ENCODE results near the gene ALOXE3. TPM values are rescaled to one million over a fixed set of nuclear protein-coding genes. Genes with fewer than 3 reads are reported as not detected.

The ALOXE3 gene
- total and polyA plus RNA-seq, 4 donors: 0.17 to 1.8 (median 0.85) TPM

DNA sequence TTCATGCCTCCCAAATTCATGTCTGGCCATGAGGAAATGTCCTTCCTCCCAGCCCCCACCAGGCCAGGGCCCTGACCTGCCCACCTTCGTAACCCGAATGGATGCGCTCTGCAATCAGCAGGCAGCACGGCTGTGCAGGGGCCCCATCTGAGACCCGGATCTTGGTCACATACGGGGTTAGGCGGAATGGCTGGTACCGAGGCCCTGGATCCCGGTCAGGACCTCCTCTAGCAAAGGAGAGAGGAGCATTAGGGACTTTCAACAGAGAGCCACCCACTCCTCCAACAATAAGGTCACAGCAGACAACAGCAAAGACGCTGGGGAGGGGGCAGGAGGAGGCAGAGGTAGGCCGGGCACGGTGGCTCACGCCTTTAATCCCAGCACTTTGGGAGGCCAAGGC, 30.2 kb upstream of the ALOXE3 start:
- Histone ChIP-seq H3K27ac (ENCODE audit: low read depth, low read length) (no peak overlapping the region), H3K4me1 (ENCODE audit: control insufficient read depth, insufficient read depth, low read length) (peaks cover 36% of the 10 kb centered on the region)

DNA sequence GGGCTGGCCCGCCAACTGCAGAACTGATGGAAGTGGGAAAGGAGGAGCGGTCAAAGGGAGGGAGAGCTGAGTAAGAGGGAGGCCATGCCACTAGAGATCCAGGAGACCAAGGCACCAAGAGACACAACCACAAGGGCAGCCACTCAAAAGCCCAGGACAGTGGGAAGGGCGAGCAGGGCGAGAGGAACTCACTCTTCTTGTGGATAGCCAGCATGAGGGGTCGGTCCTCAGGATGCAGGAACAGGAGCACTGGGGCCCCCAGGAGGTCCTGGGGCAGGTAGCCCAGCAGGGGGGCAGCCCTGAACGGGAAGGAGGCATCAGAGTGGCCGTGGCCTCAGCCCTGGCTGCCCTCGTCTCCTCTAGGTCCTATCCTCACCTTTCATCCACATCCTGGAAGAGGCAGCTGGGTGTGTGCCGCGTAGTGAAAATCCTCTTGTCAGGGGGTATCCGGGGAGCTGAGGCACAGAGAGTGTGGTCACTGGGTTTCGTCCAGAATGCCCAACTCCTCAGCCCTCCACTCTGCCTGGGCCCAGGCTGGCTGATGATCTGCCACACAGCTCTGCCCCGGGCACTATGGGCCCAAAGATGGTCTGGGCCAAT, 29.6 kb upstream of the ALOXE3 start:
- Histone ChIP-seq H3K27ac (ENCODE audit: low read depth, low read length) (no peak overlapping the region), H3K4me1 (ENCODE audit: control insufficient read depth, insufficient read depth, low read length) (peaks cover 29% of the 10 kb centered on the region), H3K9me3 (ENCODE audit: control insufficient read depth, insufficient read depth, low read length) (no peaks in the 10 kb centered on the region), H3K27me3 (ENCODE audit: control insufficient read depth, insufficient read depth, low read length) (no peaks in the 10 kb centered on the region), H3K4me3 (ENCODE audit: low read depth, low read length) (no peak overlapping the region), H3K36me3 (ENCODE audit: control insufficient read depth, insufficient read depth, low read length) (peaks cover 79% of the 10 kb centered on the region)
- 95% methylated on average over 10 of the region's 13 CpGs for WGBS (ENCODE audit: insufficient coverage)
- DNase-seq (ENCODE audit: low read depth in 4 of 6, low spot score in 6 of 6): no peak

More for the DNA sequence above, 30.2 kb upstream of the ALOXE3 start:
- no peaks in the 10 kb centered on the region for H3K9me3 ChIP-seq (ENCODE audit: control insufficient read depth, insufficient read depth, low read length)
- DNase-seq (ENCODE audit: low read depth in 4 of 6, low spot score in 6 of 6): no peak
- H3K4me3 ChIP-seq (ENCODE audit: low read depth, low read length): no peak overlapping the region
- no peaks in the 10 kb centered on the region for H3K27me3 ChIP-seq (ENCODE audit: control insufficient read depth, insufficient read depth, low read length)
- peaks cover 73% of the 10 kb centered on the region for H3K36me3 ChIP-seq (ENCODE audit: control insufficient read depth, insufficient read depth, low read length)
- 96% methylated on average over 7 of the region's 13 CpGs for WGBS (ENCODE audit: insufficient coverage)

DNA sequence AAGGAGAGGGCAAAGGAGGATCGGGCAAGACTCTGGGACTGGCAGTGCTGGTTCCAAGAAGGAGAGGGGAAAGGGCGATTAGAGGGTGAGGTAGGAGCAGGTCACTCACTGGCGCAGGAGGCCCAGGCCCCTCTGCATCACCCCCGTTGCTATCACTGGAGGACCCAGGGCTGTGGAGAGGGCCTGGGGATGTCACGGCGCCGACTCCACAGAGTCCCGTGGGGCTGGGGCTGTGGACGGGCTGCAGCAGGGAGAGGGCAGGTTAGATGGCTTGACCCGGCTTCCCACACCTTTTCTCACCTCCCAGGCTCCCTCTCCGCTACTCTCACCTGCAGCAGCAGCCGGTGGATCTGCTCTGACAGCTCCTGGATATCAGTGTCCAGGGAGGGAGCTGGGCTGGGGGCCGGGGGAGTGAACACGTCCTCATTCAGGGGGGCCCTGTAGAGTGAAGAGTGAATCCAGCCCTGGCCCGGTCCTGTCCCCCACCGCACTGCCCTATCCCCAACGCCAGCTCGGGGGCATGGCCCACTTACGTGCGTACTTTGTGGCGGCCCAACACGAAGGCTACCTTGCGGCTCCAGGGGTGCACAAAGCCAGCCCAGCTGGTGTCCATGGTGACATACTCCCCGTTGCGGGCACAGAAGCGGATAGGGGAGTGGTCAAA, 29.0 kb upstream of the ALOXE3 start:
- Histone ChIP-seq H3K9me3 (ENCODE audit: control insufficient read depth, insufficient read depth, low read length) (no peaks in the 10 kb centered on the region), H3K36me3 (ENCODE audit: control insufficient read depth, insufficient read depth, low read length) (peaks cover 86% of the 10 kb centered on the region), H3K4me1 (ENCODE audit: control insufficient read depth, insufficient read depth, low read length) (peaks cover 23% of the 10 kb centered on the region), H3K4me3 (ENCODE audit: low read depth, low read length) (no peak overlapping the region), H3K27ac (ENCODE audit: low read depth, low read length) (no peak overlapping the region), H3K27me3 (ENCODE audit: control insufficient read depth, insufficient read depth, low read length) (no peaks in the 10 kb centered on the region)
- 91% methylated on average over 23 of the region's 26 CpGs for WGBS (ENCODE audit: insufficient coverage)
- no peak for DNase-seq (ENCODE audit: low read depth in 4 of 6, low spot score in 6 of 6)

DNA sequence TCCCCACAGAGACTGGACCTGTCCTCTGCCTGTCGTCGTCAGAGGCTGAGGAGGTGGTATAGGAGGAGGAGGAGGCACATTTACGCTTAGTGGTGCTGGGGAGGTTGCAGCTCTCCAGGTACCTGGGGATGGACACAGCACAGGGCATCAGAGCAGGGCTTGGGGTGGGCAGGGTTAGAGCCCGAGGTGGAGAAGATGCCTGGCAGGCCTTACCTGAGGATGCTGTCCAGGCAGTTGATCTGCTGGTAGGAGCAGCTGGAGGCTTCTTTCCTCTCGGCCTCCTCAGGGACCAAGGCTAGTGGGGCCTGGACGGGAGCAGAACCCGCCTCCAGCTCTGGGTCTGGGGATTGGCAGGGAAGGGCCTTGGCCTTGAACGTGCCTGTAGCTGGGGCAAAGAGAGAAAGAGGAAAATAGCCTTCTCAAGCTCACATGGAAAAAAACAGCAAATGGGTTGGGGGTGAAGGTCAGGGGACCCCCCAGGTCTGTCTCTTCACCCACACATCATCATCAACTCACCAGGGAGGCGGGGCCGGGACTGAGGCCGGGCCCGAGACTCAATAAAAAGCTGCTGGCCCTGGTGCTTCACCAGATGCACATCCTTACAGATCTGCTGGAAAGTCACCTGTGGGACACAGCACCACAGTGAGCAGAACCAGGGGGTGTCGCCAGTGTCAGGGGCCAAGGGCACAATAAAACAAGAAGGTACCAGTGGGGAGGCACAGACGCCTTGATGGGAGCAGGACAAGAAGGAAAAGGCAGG, 28.2 kb upstream of the ALOXE3 start:
- peaks cover 16% of the 10 kb centered on the region for H3K4me1 ChIP-seq (ENCODE audit: control insufficient read depth, insufficient read depth, low read length)
- peaks cover 93% of the 10 kb centered on the region for H3K36me3 ChIP-seq (ENCODE audit: control insufficient read depth, insufficient read depth, low read length)
- no peak overlapping the region for H3K27ac ChIP-seq (ENCODE audit: low read depth, low read length)
- H3K9me3 ChIP-seq (ENCODE audit: control insufficient read depth, insufficient read depth, low read length): no peaks in the 10 kb centered on the region
- WGBS (ENCODE audit: insufficient coverage): 96% methylated on average over 11 of the region's 14 CpGs
- no peak overlapping the region for H3K4me3 ChIP-seq (ENCODE audit: low read depth, low read length)
- H3K27me3 ChIP-seq (ENCODE audit: control insufficient read depth, insufficient read depth, low read length): no peaks in the 10 kb centered on the region
- DNase-seq (ENCODE audit: low read depth in 4 of 6, low spot score in 6 of 6): no peak

DNA sequence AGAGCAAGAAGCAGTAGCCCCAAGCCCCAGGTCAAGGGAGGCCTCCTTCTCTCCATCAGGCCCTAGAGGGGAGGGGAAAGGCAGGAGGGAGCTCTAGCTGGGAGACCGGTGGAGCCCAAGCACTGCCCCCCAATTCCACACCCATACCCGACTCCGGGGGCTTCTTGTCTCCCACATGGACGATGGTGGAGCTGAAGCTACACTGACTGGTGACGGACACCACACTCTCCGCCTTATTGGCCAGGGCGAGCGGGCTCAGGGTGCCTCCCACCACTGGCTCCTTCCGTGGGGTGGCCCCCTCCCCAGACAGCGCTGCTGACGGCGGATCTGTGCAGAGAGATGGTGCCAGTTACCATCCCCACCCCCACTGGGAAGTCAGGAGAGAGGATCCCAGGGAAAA, 27.5 kb upstream of the ALOXE3 start:
- H3K4me1 ChIP-seq (ENCODE audit: control insufficient read depth, insufficient read depth, low read length): peaks cover 9% of the 10 kb centered on the region
- WGBS (ENCODE audit: insufficient coverage): 92% methylated on average over 2 of the region's 12 CpGs
- H3K4me3 ChIP-seq (ENCODE audit: low read depth, low read length): no peak overlapping the region
- H3K27me3 ChIP-seq (ENCODE audit: control insufficient read depth, insufficient read depth, low read length): no peaks in the 10 kb centered on the region
- no peaks in the 10 kb centered on the region for H3K9me3 ChIP-seq (ENCODE audit: control insufficient read depth, insufficient read depth, low read length)
- peaks cover 100% of the 10 kb centered on the region for H3K36me3 ChIP-seq (ENCODE audit: control insufficient read depth, insufficient read depth, low read length)
- H3K27ac ChIP-seq (ENCODE audit: low read depth, low read length): no peak overlapping the region
- no peak for DNase-seq (ENCODE audit: low read depth in 4 of 6, low spot score in 6 of 6)

DNA sequence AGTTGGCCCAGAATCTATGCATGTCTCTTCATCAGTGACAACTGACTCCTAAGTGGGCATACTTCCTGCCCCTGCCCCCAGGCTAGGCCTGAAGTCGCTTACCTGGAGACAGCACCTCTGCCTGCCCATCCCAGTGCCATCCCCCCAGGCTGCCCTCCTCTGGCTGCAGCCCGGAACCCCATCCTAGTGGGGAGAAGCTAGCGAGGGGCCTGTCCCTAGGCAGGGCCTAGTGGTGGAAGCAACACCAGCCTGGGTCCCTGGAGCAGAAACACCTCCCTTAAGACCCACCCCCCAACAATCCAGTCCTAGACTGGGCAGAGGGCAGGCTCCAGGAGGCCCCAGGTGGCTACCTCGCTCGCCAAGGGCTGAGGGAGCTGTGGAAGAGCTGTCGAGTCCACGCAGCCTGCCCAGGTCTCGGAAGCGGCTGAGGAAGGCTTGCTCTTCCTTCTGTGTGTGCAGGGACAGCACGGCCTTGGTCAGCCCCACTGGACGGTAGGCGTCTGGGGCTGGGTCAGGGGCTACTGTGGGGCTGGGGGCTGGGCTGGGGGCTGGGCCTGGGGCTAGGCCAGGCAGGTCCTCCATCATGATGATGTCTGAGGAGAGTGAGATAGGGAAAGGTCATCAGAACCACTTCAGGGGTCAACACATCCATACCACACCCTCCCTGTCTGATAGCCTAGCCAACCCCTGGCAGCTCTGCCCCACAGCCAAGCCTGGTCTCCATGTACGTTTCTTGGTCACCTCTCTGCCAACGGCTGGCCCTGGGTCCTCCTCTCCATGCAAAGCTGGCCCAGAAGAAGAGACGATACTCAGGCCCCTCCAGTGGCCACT, 26.3 kb upstream of the ALOXE3 start:
- Histone ChIP-seq H3K27ac (ENCODE audit: low read depth, low read length) (no peak overlapping the region), H3K4me1 (ENCODE audit: control insufficient read depth, insufficient read depth, low read length) (no peaks in the 10 kb centered on the region), H3K36me3 (ENCODE audit: control insufficient read depth, insufficient read depth, low read length) (peaks cover 100% of the 10 kb centered on the region), H3K9me3 (ENCODE audit: control insufficient read depth, insufficient read depth, low read length) (no peaks in the 10 kb centered on the region), H3K27me3 (ENCODE audit: control insufficient read depth, insufficient read depth, low read length) (no peaks in the 10 kb centered on the region), H3K4me3 (ENCODE audit: low read depth, low read length) (no peak overlapping the region)
- DNase-seq (ENCODE audit: low read depth in 4 of 6, low spot score in 6 of 6): no peak
- WGBS (ENCODE audit: insufficient coverage): 94% methylated on average over 11 of the region's 15 CpGs

DNA sequence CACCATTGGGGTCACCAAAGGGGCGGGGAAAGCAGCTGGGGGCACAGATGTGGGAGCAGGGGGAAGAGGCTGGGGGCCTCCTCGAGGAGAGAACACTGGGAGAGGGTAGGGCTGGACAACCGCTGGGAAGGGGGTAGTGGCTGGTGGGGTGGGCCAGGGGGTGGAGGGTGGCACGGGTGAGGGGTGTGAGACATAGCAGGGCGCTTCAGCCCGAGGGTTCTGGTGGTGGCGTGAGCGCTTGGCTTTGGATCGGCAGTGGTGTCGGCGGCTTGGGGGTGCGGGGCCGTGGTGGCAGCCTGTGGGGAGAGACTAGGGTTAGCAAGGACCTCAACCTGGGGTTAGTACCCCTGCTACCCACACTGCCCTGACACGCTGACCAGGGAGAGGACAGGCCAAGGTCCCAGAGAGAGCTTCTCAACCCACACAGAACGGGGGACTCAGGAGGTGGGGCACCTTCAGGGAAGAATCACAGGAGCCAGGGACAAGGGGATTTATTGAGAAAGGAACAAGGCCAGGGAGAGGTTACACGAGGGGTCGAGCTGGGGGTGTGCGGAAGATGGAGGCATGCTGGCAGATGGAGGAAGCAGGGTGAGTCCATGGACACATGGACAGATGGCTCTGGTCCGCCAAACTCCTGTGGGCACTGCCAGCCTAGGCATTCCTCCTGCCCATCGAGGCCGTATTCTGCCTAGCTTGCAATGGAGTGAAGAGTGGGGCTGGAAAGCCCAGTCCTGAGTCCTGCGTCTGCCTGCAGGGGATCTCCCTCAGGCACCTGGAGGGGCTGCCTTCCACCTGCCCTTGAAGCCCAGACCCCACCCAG, 25.5 kb upstream of the ALOXE3 start:
- Histone ChIP-seq H3K9me3 (ENCODE audit: control insufficient read depth, insufficient read depth, low read length) (no peaks in the 10 kb centered on the region), H3K4me3 (ENCODE audit: low read depth, low read length) (no peak overlapping the region), H3K27me3 (ENCODE audit: control insufficient read depth, insufficient read depth, low read length) (no peaks in the 10 kb centered on the region), H3K4me1 (ENCODE audit: control insufficient read depth, insufficient read depth, low read length) (peaks cover 3% of the 10 kb centered on the region), H3K27ac (ENCODE audit: low read depth, low read length) (no peak overlapping the region), H3K36me3 (ENCODE audit: control insufficient read depth, insufficient read depth, low read length) (peaks cover 94% of the 10 kb centered on the region)
- 93% methylated on average over 19 of the region's 22 CpGs for WGBS (ENCODE audit: insufficient coverage)
- no peak for DNase-seq (ENCODE audit: low read depth in 4 of 6, low spot score in 6 of 6)

DNA sequence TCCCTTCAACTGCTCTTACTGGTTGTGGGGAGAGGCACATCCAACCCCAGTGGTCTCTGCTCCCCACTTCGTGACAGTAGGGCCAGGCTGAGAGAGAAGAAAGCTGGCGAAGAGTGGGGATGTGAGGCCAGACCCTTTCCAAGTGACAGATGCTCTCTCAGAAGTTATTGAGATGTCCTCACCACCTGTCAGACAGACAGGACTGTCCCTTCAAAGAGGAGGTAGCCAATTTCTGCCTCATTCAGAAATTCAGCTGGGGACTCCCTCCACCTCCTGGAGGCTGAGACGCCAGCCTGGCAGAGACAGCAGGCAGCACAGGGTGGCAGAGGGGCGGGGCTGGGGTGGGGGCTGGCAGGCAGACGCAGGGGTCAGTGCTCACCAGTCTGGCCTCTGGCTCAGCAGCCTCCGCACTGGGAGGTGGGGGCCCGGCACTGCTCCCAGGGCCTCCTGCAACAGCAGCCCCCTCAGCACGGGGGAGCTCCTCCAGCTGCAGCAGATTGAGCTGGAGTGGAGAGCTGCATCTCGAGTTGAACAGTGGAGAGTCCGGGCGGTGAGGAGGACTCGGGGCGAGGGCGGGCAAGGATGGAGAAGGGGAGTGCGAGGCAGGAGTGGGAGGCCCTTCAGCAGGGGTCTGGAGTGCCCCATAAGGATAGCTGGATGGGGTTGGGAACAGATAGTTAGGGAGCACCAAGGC, 24.7 kb upstream of the ALOXE3 start:
- peaks cover 8% of the 10 kb centered on the region for H3K4me1 ChIP-seq (ENCODE audit: control insufficient read depth, insufficient read depth, low read length)
- no peaks in the 10 kb centered on the region for H3K27me3 ChIP-seq (ENCODE audit: control insufficient read depth, insufficient read depth, low read length)
- WGBS (ENCODE audit: insufficient coverage): 91% methylated on average over 15 of the region's 15 CpGs
- H3K9me3 ChIP-seq (ENCODE audit: control insufficient read depth, insufficient read depth, low read length): no peaks in the 10 kb centered on the region
- DNase-seq (ENCODE audit: low read depth in 4 of 6, low spot score in 6 of 6): no peak
- no peak overlapping the region for H3K27ac ChIP-seq (ENCODE audit: low read depth, low read length)
- H3K36me3 ChIP-seq (ENCODE audit: control insufficient read depth, insufficient read depth, low read length): peaks cover 86% of the 10 kb centered on the region
- no peak overlapping the region for H3K4me3 ChIP-seq (ENCODE audit: low read depth, low read length)
